Iris pigment epithelial cell (primary cell): ENCODE data around the gene EEFSEC.

Source experiments
- DNase-seq: peaks from one replicate; pipeline ENCODE4 v3.0.0-alpha.2; 2011; ENCODE audit warnings: low read depth

Gene EEFSEC

DNA sequence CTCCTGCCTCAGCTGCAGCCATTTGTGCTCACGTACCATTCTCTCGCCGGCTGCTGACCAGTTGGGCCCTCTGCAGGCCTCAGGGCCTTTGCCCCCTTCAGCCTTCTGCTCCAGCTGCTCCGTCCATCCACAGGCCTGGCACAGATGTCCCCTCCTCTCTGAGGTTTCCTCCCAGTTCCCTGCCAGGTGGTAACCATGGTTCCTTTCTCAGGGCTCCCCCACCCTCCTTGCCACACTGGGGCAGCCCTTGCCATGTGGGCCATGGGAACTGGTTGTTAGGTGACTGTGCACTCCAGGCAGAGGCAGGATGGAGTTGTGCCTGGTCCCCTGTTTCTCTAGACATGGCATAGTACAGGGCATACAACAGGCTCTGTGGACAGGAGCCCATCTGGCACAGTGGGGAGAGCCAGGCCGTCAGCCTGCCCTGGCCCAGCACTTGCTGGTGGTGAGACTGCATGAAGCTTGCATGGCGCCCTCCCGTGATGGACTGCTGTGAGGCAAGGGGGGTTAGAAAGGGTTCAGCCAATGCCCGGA, 164.5 kb downstream of the EEFSEC start:
- no peak for DNase-seq

- no peak for DNase-seq
Measured at GRCh38 chr3:128318275-128318941, 165.1 kb downstream of the EEFSEC start.

GRCh38 chr3:128319107-128319506, 165.8 kb downstream of the EEFSEC start:
- no peak for DNase-seq

GRCh38 chr3:128319741-128320141, 166.5 kb downstream of the EEFSEC start:
- no peak for DNase-seq

DNA sequence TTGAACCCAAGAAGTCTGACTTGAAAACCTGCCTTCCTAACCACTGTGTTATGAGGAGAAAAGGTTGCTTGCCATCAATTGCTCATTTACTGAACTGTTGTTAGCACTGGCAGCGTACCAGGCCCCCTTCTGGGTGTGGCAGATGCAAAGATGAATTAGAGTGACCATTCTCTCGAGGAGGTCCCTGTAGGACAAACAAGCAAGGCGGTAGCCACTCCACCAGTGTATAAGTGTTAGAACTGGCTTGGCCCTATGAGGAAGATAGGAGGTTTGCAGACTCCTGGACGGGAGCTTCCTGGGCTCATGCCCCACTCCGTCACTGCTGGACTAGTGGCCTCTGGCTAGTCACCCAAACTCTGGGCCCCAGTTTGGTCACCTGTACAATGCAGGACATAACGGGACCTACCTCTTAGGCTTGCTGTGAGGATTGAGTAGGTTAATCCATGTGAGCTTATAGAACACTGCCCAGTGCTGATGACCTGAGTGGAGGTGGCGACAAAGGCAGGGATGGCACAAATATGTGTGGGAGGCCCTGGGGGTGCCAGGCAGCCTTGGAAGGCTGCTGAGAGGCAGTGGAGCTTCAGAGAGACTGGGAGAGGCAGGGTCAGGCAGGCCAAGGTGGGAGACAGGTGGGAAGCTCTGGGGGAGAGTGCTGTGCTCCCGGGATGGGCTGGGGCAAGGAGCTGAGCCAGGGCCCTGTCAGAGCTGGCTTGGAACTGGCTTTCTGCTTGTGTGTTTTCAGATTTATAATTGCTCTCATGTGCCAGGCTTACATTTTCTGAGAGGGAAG, 167.5 kb downstream of the EEFSEC start:
- DNase-seq = no peak

DNA sequence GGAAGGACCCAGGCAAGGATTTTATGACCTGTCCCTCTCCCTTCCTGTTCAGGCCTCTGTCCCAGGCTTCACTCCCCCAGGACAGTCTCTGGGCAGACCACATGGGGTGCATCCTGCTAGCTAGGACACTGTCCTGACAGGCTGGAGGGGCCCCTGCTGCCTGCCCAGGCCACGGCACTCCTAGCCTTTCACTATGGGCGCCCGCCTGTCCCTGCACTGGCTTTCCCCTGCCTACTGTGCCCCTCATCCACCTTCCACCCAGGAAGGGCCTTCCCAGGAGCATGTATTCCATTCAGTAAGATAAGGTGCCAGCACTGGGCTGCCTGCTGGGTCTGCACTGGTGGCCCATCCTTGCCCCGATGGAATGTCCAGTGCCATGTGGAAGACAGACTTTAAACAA, 168.1 kb downstream of the EEFSEC start:
- no peak for DNase-seq

DNA sequence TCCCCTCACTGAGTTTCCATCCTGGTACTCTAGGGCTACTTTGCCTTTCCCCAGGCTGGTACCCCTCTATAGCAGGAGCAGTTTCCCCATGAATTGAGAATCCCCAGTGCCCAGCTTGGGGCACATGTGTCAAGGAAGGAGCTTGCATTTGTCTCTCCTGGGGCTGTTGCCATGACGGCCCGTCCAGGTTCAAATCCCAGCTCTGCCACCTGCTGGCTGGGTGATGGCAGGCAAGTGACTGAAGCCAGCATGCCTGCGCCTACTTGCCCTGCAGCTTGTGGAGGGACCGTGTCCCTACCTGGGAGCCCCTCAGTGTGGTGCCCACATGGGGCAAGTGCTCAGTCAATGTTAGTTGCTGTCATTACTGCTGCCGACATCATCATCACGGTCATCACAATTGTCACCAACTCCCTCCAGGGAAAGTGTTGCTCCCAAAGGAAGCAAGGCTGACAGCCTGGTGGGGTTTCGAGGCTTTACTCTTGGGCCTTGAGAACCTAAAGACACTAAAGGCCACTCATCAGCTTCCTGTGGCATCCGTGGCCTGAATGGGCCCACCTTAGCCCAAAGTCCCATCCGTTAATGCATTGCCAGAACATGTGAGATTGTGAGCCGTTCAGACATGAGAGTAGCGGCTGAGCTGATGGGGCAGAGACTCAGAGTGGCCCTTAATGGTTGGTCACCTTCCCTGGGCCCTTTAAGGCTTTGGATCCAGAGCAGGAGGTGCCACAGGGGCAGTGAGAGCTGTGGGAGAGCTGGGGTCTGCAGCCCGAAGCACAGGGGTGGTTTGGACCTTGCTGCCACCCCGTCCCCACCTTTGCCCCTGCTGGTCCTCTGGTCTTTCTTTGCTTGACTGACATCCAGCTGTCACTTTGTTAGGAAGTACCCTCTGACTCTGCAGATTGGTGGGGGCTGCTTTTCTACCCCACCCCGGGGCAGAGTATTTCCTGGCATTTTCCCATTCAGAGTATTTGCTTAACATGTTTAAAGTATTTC, 169.0 kb downstream of the EEFSEC start:
- peak; percentile 59 for DNase-seq

DNA sequence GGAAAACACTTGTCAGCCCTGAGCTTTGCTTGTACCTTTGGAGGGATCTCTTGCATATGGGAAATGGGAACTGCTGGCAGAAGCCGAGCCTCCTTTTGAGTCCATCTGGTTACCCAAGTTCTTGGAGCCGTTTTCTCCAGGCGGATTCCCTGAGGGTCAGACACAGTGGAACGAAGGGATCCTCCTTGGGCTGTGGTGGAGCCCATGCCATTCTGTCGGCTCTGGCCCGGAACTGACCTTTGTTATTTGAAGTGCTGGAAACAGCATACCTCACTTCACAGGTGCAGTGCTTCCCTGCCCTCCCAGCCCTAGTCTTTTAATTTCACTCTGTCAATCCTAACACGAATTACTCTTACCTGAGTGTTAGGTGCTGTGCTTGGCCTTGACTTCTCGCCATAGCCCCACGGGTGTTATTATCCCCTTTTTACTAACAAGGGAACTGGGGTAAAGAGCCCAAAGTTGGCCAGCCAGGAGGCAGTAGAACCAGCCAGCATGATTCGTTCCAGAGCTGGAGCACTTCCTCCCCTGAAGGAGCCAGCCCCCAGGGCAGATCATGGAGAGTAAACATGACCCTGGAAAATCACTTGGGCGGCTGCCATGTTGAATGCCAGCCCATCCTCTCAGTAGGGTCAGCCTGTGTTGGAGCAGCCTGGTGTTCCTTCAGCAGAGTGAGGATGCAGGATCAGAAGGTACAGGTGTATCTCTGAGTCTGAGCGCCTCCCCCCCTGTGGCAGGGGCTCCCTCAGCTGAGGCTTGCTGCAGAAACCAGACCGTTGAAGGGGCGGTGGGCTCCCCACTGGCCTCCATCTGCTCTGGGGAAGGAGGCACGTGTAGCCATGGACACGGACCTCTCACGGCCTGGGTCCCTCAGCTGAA, 170.2 kb downstream of the EEFSEC start:
- no peak for DNase-seq

- no peak for DNase-seq
Measured at GRCh38 chr3:128324911-128325592, 171.8 kb downstream of the EEFSEC start.

DNA sequence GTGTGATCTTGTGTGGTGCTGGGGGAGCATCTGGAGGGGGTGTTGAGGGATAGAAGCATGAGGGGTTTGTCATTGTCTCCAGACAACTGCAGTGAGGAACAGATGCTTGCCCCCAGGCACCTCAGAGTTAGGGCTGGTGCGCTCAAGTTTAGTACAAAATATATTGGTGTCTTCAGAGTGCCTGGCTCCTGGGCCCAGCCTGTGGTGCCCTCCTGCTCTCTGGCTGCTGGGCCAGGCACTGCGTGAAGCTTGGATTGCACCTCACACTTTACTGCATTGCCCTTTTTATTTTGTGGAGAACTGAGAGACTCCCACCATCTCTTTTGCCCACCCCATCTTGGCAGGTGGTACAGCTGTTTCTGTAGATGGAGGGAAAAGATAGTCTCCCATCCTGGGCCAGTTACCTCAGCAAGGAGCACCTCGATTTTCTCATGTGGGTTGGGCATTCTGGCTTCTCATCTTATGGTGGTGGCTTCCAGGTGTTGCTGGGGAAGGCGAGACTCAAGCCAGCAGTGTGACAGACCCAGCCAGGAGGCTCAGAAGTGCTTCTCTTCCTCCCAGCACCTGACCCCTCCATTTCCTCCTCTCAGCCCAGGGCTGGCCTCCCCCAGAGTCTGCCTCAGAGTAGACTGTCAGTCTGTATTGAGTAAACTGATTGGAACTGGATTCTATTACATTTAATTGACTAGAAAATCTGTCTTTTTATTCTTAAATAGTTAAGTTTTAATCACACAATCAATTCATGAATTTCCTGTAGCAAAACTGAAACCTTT, 173.0 kb downstream of the EEFSEC start:
- DNase-seq = no peak

GRCh38 chr3:128327606-128328031, 174.3 kb downstream of the EEFSEC start:
- DNase-seq = no peak

DNA sequence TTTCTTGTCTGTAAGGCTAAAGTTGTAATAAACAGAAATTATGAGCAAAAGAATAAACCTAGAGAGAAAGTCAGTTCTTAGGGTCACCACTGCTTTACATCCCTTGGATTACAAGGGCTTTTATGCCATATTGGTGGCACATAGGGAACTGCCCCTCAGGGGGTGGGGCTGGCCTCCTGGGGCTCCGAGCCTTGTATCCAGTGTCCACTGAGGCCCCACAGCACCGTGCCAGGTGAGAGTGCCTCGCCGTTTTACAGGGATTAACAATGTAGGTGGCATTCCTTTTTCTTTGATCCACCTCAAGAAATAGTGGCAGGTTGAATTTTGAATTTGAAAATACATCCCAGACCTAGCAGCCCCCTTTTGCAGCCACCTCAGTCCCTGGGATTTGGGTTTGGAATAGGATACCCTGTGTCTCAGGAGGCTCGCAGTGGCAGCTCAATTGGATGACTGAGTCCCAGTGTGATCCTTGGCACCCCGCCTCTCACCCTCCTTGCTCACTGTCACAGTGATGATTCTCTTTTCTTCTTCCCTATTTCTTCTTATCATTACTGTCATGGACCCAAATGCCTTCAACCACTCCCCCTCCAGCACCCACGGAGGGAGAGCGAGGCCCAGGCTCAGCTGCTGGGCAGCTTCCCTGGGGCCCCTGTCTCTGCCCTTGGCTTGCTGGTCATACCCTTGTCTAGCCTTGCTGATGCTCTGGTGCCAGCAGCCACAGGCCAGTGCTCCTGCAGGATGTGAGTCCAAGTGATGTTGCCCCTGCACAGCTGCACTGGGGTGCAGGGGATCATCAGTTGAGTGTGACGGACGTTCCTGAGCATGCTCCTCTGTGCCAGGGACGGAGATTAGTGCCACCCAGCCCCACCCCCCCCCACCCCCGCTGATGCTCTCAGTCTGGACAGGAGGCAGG, 175.5 kb downstream of the EEFSEC start:
- no peak for DNase-seq

DNA sequence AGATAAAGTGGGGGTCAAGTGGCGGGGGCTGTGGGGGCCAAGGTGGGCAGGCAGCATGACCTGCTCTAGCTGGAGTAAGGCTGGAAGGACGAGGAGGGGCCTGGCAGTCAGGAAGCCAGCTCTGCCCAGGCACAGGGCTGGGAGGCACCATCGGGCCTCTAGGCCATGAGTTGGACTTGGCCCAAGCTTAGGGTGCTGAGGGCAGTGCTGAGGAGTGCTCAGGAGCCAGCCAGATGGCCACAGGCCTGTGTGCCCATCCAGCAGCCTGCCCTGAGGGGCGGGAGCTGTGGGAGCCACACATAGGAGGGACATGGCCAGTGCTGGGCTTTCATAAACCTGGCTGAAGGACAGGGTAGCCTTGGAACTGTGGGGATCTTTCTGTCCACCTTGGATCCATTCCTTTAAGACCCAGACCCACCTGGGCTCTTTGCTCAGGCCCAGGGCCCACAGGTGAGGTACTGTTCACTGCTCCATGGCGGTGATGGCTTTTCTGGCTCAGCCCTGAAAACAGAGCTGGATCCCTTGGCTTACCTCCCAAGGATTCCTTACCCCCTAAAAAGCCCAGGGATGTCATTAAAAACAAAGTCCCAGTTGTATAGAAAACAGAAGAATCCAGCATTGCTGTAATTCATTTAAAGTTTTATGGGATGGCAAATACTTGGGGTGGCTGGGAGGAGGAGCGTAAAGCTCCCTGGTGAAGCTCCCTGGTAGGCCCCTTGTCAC, 176.4 kb downstream of the EEFSEC start:
- no peak for DNase-seq

DNA sequence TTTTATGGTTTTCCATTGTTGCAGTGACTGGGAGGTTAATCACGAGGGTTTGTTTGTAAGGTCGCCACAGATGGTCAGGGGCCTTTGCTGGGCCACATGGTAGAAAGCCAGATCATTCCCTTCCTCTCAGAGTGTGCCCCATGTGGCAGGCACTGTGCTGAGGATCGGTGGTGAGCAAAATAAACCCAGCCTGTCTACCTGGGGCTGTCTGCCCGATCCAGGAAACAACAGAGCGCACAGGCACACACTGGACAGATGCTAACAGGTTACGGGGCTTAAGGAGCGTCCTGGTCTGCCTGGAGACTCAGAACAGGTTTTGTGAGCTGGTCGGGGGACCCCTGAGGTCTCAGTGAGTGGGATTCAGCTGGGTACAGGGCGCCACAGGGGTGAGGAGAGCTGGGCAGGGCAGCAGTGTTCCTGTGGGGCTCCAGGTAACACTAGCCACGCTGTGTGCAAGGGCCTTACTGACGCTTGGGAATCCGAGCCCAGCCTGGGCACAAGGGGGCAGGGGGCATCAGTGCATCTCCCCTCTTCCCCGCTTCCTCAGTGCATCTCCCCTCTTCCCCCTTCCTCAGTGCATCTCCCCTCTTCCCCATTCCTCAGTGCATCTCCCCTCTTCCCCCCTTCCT, 177.0 kb downstream of the EEFSEC start:
- no peak for DNase-seq

DNA sequence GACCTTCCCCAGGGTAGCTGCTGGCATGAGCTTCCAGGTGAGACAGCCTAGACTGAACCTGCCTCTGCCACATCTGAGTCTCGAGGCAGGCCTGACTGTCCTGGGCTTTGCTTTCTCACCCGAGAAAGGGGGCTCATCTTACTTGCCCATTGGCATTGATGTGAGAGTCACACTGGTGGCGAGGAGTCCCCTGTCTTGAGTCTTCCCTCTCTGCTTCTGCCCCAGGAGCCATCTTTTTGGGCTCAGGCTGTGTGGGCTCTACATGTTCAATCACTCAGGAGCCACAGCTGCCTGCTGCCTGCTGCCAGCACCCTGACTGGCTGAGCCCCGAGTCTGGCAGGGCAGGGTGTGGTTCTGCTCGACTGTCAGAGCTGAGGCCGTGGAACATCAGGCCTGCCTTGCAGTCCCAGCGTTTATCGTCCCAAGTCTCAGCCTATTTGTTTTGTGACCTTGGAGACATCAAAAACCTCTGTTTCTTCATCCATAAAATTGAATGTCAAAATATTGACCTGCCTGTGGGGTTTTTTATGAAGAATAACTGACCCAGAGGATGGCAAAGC, 180.9 kb downstream of the EEFSEC start:
- no peak for DNase-seq

GRCh38 chr3:128334766-128335165, 181.5 kb downstream of the EEFSEC start:
- no peak for DNase-seq

- no peak for DNase-seq
Measured at GRCh38 chr3:128335621-128336296, 182.5 kb downstream of the EEFSEC start.
